ENCODE results near the gene RBM18. TPM values are rescaled to one million over a fixed set of nuclear protein-coding genes. Genes with fewer than 3 reads are reported as not detected.

RBM18 gene
- total RNA-seq, 4 donors from 2014 or later, result 12.1 to 15.2 (median 13.7) TPM

GRCh38 chr9:122261469-122261881 is 3.2 kb downstream of the RBM18 start:
- WGBS, 2 donors, result 55% methylated on average over 1 of the region's 1 CpG
- peaks cover 21 to 34% of the 10 kb centered on the region in 2 donors for H3K4me1 ChIP-seq
- H3K4me3 ChIP-seq (replicated peaks in 1 of 3), result no peak overlapping the region
- no peaks in the 10 kb centered on the region for H3K27me3 ChIP-seq
- TF ChIP-seq CTCF (IDR thresholded peaks at IDR 0.05) (no peak), POLR2A (IDR thresholded peaks at IDR 0.05) (no peak)
- H3K36me3 ChIP-seq, result peaks cover 8 to 21% of the 10 kb centered on the region in 2 donors
- intact Hi-C loops (cut with DNase I), result no loop called here
- peak; percentile 63 to 69 for DNase-seq
- no peaks in the 10 kb centered on the region for H3K9me3 ChIP-seq
- no peak overlapping the region for H3K27ac ChIP-seq

- no peak overlapping the region for H3K4me3 ChIP-seq (replicated peaks in 1 of 3)
- H3K9me3 ChIP-seq, result no peaks in the 10 kb centered on the region
- DNase-seq, result no peak
- no peak for TF ChIP-seq POLR2A (IDR thresholded peaks at IDR 0.05)
- TF ChIP-seq CTCF (IDR thresholded peaks at IDR 0.05), result no peak
- H3K4me1 ChIP-seq, result peaks cover 17 to 24% of the 10 kb centered on the region in 2 donors
- H3K36me3 ChIP-seq, result peaks cover 8 to 21% of the 10 kb centered on the region in 2 donors
- intact Hi-C loops (cut with DNase I), result no loop called here
- no peaks in the 10 kb centered on the region for H3K27me3 ChIP-seq
- 79 to 87% methylated on average over 2 of the region's 2 CpGs for WGBS, 2 donors
- no peak overlapping the region for H3K27ac ChIP-seq
Measured at GRCh38 chr9:122258886-122259415, 5.7 kb downstream of the RBM18 start.

- WGBS, 2 donors, result 92% methylated on average over 5 of the region's 5 CpGs
- no peaks in the 10 kb centered on the region for H3K27me3 ChIP-seq
- H3K9me3 ChIP-seq, result no peaks in the 10 kb centered on the region
- no peak overlapping the region for H3K4me3 ChIP-seq (replicated peaks in 1 of 3)
- DNase-seq, result no peak
- TF ChIP-seq POLR2A (IDR thresholded peaks at IDR 0.05) (no peak), CTCF (IDR thresholded peaks at IDR 0.05) (no peak)
- no peak overlapping the region for H3K27ac ChIP-seq
- H3K4me1 ChIP-seq, result peaks cover under 1 to 4% of the 10 kb centered on the region in 2 donors
- intact Hi-C loops (cut with DNase I), result no loop called here
- peaks cover 8 to 34% of the 10 kb centered on the region in 2 donors for H3K36me3 ChIP-seq
Measured at GRCh38 chr9:122256206-122256605, 8.4 kb downstream of the RBM18 start.

- H3K27ac ChIP-seq, result no peak overlapping the region
Measured at GRCh38 chr9:122254761-122255160, 9.9 kb downstream of the RBM18 start.

More at GRCh38 chr9:122254761-122255160, 9.9 kb downstream of the RBM18 start:
- no peaks in the 10 kb centered on the region for H3K9me3 ChIP-seq
- no peak overlapping the region for H3K4me3 ChIP-seq (replicated peaks in 1 of 3)
- no peak for DNase-seq
- WGBS, 2 donors, result 93 to 95% methylated on average over 3 of the region's 3 CpGs
- intact Hi-C loops (cut with DNase I), result no loop called here
- H3K4me1 ChIP-seq, result peaks cover 0 to 4% of the 10 kb centered on the region in 2 donors
- H3K36me3 ChIP-seq, result peaks cover 0 to 21% of the 10 kb centered on the region in 2 donors
- H3K27me3 ChIP-seq, result no peaks in the 10 kb centered on the region
- TF ChIP-seq CTCF (IDR thresholded peaks at IDR 0.05) (no peak), POLR2A (IDR thresholded peaks at IDR 0.05) (no peak)
